ENCODE data around the gene PLXNA2.

PLXNA2 gene

GRCh38 chr1:208240662-208241355, 3.4 kb downstream of the PLXNA2 start:
- no peak for DNase-seq

GRCh38 chr1:208239473-208240381, 4.5 kb downstream of the PLXNA2 start:
- no peak for DNase-seq

GRCh38 chr1:208238710-208239472, 5.3 kb downstream of the PLXNA2 start:
- DNase-seq: no peak

- DNase-seq: no peak
Measured at GRCh38 chr1:208237241-208237640, 6.9 kb downstream of the PLXNA2 start.

GRCh38 chr1:208235982-208236761, 8.0 kb downstream of the PLXNA2 start:
- no peak for DNase-seq

GRCh38 chr1:208235356-208235981, 8.7 kb downstream of the PLXNA2 start:
- DNase-seq: no peak

GRCh38 chr1:208234721-208235120, 9.5 kb downstream of the PLXNA2 start:
- no peak for DNase-seq

GRCh38 chr1:208233978-208234377, 10.2 kb downstream of the PLXNA2 start:
- no peak for DNase-seq

GRCh38 chr1:208233546-208233945, 10.6 kb downstream of the PLXNA2 start:
- no peak for DNase-seq

GRCh38 chr1:208232662-208233038, 11.5 kb downstream of the PLXNA2 start:
- no peak for DNase-seq

- DNase-seq: no peak
Measured at GRCh38 chr1:208231881-208232661, 12.1 kb downstream of the PLXNA2 start.

GRCh38 chr1:208230668-208231529, 13.3 kb downstream of the PLXNA2 start:
- DNase-seq: no peak

GRCh38 chr1:208228550-208228949, 15.6 kb downstream of the PLXNA2 start:
- no peak for DNase-seq

- DNase-seq: no peak
Measured at GRCh38 chr1:208228026-208228425, 16.2 kb downstream of the PLXNA2 start.

- DNase-seq: no peak
Measured at GRCh38 chr1:208227366-208227765, 16.8 kb downstream of the PLXNA2 start.

- DNase-seq: no peak
Measured at GRCh38 chr1:208225954-208226937, 17.9 kb downstream of the PLXNA2 start.

- DNase-seq: no peak
Measured at GRCh38 chr1:208224192-208224713, 19.9 kb downstream of the PLXNA2 start.

- DNase-seq: no peak
Measured at GRCh38 chr1:208223136-208223535, 21.0 kb downstream of the PLXNA2 start.
